ENCODE data around the gene ADK. TPM values are rescaled to one million over a fixed set of nuclear protein-coding genes. Genes with fewer than 3 reads are reported as not detected.

Gene ADK
- total and polyA plus RNA-seq, 2 of the 13 experiments (the other 11 are each of a cell fraction or from before 2014, with no cell fraction given): 48.6 to 79.1 TPM

DNA sequence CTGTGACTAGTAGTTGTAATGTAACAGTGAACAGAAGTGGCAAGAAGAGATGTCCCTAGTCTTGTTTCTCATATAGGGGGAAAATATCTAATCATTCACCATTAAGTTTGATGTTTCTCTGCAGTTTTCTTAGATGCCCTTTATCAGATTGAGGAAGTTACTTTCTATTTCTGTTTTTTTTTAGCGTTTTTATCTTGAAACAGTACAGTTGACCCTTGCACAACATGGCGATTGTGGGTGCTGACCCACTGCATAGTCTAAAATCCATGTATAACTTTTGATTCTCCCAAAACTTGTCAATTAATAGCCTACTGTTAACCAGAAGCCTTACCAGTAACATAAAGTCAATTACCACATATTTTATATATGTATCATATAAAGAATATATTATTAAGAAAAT is 192.0 kb downstream of the ADK start:
- no peak overlapping the region for H3K4me2 ChIP-seq (ENCODE audit: low read depth, low read length)
- no peak overlapping the region for H3K4me3 ChIP-seq (replicated peaks in 1 of 3; ENCODE audit: insufficient read depth in 1 of 3, low read depth in 2 of 3, low read length in 3 of 3)
- CTCF ChIA-PET (ENCODE audit: low intra/inter-chr PET ratio, low total read pairs): no interaction called here
- no peak overlapping the region for H3K9ac ChIP-seq (ENCODE audit: insufficient read depth, low read depth, low read length)
- no peak for ATAC-seq
- DNase-seq (ENCODE audit: low spot score): no peak
- H3K9me3 ChIP-seq (ENCODE audit: low read length): peaks cover 8% of the 10 kb centered on the region; the same call in 1 of the 2 replicates
- no peak overlapping the region for H3K27ac ChIP-seq (ENCODE audit: extremely low read length, insufficient read depth, low read length)
- intact Hi-C loops (cut with micrococcal nuclease; ENCODE audit: unreplicated experiment) (no loop called here), in situ Hi-C loops (cut with HindIII; ENCODE audit: extremely low pct_ligation_motif_present, low pct_unique_long_range_greater_than_20kb) (no loop called here)
- H4K20me1 ChIP-seq (ENCODE audit: insufficient read depth, low read length): no peaks in the 10 kb centered on the region
- no peak for FAIRE-seq
- TF ChIP-seq, protein P1, sequence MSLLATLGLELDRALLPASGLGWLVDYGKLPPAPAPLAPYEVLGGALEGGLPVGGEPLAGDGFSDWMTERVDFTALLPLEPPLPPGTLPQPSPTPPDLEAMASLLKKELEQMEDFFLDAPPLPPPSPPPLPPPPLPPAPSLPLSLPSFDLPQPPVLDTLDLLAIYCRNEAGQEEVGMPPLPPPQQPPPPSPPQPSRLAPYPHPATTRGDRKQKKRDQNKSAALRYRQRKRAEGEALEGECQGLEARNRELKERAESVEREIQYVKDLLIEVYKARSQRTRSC (CRISPR knock-in tag; IDR thresholded peaks at IDR 0.05; ENCODE audit: low read depth): no peak
- TF ChIP-seq YEATS2 (CRISPR knock-in tag; IDR thresholded peaks at IDR 0.05; ENCODE audit: borderline replicate concordance): no peak
- no peak for TF ChIP-seq ZNF263 (CRISPR knock-in tag; IDR thresholded peaks at IDR 0.05)
- TF ChIP-seq HOXA5 (CRISPR knock-in tag; IDR thresholded peaks at IDR 0.05): no peak
- TF ChIP-seq MEF2D (CRISPR knock-in tag; IDR thresholded peaks at IDR 0.05): no peak
- TF ChIP-seq, protein P2, sequence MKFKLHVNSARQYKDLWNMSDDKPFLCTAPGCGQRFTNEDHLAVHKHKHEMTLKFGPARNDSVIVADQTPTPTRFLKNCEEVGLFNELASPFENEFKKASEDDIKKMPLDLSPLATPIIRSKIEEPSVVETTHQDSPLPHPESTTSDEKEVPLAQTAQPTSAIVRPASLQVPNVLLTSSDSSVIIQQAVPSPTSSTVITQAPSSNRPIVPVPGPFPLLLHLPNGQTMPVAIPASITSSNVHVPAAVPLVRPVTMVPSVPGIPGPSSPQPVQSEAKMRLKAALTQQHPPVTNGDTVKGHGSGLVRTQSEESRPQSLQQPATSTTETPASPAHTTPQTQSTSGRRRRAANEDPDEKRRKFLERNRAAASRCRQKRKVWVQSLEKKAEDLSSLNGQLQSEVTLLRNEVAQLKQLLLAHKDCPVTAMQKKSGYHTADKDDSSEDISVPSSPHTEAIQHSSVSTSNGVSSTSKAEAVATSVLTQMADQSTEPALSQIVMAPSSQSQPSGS (CRISPR knock-in tag; IDR thresholded peaks at IDR 0.05): no peak
- TF ChIP-seq EP300 (IDR thresholded peaks at IDR 0.05; ENCODE audit: low read depth in 2 of 2, low read length in 2 of 2): no peak
- TF ChIP-seq EP300 (CRISPR knock-in tag; IDR thresholded peaks at IDR 0.05; ENCODE audit: borderline replicate concordance): no peak
- TF ChIP-seq, protein P3, sequence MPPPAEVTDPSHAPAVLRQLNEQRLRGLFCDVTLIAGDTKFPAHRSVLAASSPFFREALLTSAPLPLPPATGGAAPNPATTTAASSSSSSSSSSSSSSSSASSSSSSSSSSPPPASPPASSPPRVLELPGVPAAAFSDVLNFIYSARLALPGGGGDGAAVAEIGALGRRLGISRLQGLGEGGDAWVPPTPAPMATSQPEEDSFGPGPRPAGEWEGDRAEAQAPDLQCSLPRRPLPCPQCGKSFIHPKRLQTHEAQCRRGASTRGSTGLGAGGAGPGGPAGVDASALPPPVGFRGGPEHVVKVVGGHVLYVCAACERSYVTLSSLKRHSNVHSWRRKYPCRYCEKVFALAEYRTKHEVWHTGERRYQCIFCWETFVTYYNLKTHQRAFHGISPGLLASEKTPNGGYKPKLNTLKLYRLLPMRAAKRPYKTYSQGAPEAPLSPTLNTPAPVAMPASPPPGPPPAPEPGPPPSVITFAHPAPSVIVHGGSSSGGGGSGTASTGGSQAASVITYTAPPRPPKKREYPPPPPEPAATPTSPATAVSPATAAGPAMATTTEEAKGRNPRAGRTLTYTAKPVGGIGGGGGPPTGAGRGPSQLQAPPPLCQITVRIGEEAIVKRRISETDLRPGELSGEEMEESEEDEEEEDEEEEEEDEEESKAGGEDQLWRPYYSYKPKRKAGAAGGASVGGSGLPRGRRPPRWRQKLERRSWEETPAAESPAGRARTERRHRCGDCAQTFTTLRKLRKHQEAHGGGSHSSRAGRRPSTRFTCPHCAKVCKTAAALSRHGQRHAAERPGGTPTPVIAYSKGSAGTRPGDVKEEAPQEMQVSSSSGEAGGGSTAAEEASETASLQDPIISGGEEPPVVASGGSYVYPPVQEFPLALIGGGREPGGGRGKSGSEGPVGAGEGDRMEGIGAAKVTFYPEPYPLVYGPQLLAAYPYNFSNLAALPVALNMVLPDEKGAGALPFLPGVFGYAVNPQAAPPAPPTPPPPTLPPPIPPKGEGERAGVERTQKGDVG (CRISPR knock-in tag; IDR thresholded peaks at IDR 0.05; ENCODE audit: borderline replicate concordance): no peak
- no peak for TF ChIP-seq ZNF615 (CRISPR knock-in tag; IDR thresholded peaks at IDR 0.05; ENCODE audit: borderline replicate concordance)
- peaks cover 1 to 6% of the 10 kb centered on the region in 2 experiments; a peak in 2 of 5 replicates for H3K36me3 ChIP-seq (replicated peaks in 1 of 2; ENCODE audit: control insufficient read depth in 1 of 2, insufficient read depth in 2 of 2, low read length in 2 of 2)
- BruUV-seq (replicated peaks): no TSS peak
- H2AFZ ChIP-seq (ENCODE audit: low read length): no peak overlapping the region
- H3K79me2 ChIP-seq (ENCODE audit: insufficient read depth, low read length): no peaks in the 10 kb centered on the region
- H3K4me1 ChIP-seq (ENCODE audit: insufficient read depth, low read length): peaks cover 12% of the 10 kb centered on the region
- no peaks in the 10 kb centered on the region for H3K27me3 ChIP-seq (ENCODE audit: control insufficient read depth in 1 of 2, insufficient read depth in 2 of 2, low read length in 2 of 2)
- POLR2A ChIA-PET: no interaction called here
- WGBS (ENCODE audit: low lambda C conversion rate): 100% methylated on average over 2 of the region's 2 CpGs
